ENCODE results near the gene MB. TPM values are rescaled to one million over a fixed set of nuclear protein-coding genes. Genes with fewer than 3 reads are reported as not detected.
A peak's percentile ranks its signal among the peaks of the same experiment; 100 is the strongest.

Gene MB
- total and polyA plus RNA-seq, 2 experiments from 2014 or later, result not detected

DNA sequence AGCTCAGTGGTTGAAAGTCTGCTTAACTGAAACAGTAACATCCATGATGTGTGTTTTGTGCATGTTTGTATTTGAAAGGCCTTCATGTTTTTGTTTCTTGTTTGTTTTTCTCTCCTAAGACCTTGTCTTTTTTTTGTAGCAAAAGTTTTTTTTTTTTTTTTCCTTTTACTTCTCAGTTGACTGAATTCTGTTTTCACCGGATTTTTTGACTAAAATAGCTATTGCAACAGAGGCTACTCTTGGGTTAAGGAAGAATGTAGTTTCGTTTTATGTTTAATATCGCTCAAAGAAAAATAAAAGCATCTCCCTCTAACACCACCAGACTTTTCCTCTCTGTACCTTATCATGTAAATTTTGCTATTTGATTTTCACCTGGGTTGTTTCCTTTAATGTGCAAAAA, 46.2 kb upstream of the MB start:
- peak overlapping the region; percentile 51 for H3K4me3 Mint-ChIP-seq

More for the DNA sequence above, 46.2 kb upstream of the MB start:
- Mint-ChIP-seq H3K4me1 (peaks cover 26% of the 10 kb centered on the region), H3K9me3 (peaks cover 54% of the 10 kb centered on the region), H3K27ac (peak overlapping the region; percentile 65; the same call in 1 of the 2 replicates), H3K27me3 (ENCODE audit: insufficient read depth, low read depth, poor library complexity) (peaks cover 3% of the 10 kb centered on the region), H3K36me3 (ENCODE audit: low read depth) (peaks cover 39% of the 10 kb centered on the region)
- H3K4me2 ChIP-seq, result peak overlapping the region; percentile 61
- H3F3A ChIP-seq (replicated peaks; ENCODE audit: low read depth), result no peaks in the 10 kb centered on the region
- H3K36me3 ChIP-seq (ENCODE audit: insufficient read depth), result peaks cover 22% of the 10 kb centered on the region; the same call in 1 of the 2 replicates
- peak overlapping the region; percentile 34 for H3K4me3 ChIP-seq
- H4K20me1 ChIP-seq (replicated peaks; ENCODE audit: insufficient read depth), result no peaks in the 10 kb centered on the region
- H3K79me2 ChIP-seq (replicated peaks; ENCODE audit: insufficient read depth), result no peaks in the 10 kb centered on the region
- 0 out of 2 replicates have a peak, but pooled peaks cover 2% of the 10 kb centered on the region for H3K9me2 ChIP-seq (ENCODE audit: insufficient read depth)
- ATAC-seq, result no peak
- peaks cover 40% of the 10 kb centered on the region for H3K4me1 ChIP-seq (ENCODE audit: insufficient read depth)
- peak overlapping the region; percentile 60 for H3K27ac ChIP-seq (ENCODE audit: low read depth)
- H3K27me3 ChIP-seq (ENCODE audit: insufficient read depth), result no peaks in the 10 kb centered on the region
- TF ChIP-seq ZNF114 (CRISPR knock-in tag; IDR thresholded peaks at IDR 0.05) (no peak), EZH2phosphoT487 (IDR thresholded peaks at IDR 0.05; ENCODE audit: unreplicated experiment) (no peak), CTCF (conservative IDR thresholded peaks at IDR 0.05; ENCODE audit: low read depth in 2 of 2) (no peak), ZNF331 (CRISPR knock-in tag; IDR thresholded peaks at IDR 0.05; ENCODE audit: low read depth) (no peak), POLR2AphosphoS5 (IDR thresholded peaks at IDR 0.05; ENCODE audit: low read depth) (no peak), JUNB (IDR thresholded peaks at IDR 0.05; ENCODE audit: unreplicated experiment) (no peak), CREB1 (CRISPR knock-in tag; IDR thresholded peaks at IDR 0.05; ENCODE audit: low read depth) (no peak), EZH2 (IDR thresholded peaks at IDR 0.05; ENCODE audit: low read depth, unreplicated experiment) (no peak), STAT1 (IDR thresholded peaks at IDR 0.05; ENCODE audit: unreplicated experiment) (no peak), NANOG (IDR thresholded peaks at IDR 0.05; ENCODE audit: borderline replicate concordance) (no peak)
- TF ChIP-seq, protein P1, sequence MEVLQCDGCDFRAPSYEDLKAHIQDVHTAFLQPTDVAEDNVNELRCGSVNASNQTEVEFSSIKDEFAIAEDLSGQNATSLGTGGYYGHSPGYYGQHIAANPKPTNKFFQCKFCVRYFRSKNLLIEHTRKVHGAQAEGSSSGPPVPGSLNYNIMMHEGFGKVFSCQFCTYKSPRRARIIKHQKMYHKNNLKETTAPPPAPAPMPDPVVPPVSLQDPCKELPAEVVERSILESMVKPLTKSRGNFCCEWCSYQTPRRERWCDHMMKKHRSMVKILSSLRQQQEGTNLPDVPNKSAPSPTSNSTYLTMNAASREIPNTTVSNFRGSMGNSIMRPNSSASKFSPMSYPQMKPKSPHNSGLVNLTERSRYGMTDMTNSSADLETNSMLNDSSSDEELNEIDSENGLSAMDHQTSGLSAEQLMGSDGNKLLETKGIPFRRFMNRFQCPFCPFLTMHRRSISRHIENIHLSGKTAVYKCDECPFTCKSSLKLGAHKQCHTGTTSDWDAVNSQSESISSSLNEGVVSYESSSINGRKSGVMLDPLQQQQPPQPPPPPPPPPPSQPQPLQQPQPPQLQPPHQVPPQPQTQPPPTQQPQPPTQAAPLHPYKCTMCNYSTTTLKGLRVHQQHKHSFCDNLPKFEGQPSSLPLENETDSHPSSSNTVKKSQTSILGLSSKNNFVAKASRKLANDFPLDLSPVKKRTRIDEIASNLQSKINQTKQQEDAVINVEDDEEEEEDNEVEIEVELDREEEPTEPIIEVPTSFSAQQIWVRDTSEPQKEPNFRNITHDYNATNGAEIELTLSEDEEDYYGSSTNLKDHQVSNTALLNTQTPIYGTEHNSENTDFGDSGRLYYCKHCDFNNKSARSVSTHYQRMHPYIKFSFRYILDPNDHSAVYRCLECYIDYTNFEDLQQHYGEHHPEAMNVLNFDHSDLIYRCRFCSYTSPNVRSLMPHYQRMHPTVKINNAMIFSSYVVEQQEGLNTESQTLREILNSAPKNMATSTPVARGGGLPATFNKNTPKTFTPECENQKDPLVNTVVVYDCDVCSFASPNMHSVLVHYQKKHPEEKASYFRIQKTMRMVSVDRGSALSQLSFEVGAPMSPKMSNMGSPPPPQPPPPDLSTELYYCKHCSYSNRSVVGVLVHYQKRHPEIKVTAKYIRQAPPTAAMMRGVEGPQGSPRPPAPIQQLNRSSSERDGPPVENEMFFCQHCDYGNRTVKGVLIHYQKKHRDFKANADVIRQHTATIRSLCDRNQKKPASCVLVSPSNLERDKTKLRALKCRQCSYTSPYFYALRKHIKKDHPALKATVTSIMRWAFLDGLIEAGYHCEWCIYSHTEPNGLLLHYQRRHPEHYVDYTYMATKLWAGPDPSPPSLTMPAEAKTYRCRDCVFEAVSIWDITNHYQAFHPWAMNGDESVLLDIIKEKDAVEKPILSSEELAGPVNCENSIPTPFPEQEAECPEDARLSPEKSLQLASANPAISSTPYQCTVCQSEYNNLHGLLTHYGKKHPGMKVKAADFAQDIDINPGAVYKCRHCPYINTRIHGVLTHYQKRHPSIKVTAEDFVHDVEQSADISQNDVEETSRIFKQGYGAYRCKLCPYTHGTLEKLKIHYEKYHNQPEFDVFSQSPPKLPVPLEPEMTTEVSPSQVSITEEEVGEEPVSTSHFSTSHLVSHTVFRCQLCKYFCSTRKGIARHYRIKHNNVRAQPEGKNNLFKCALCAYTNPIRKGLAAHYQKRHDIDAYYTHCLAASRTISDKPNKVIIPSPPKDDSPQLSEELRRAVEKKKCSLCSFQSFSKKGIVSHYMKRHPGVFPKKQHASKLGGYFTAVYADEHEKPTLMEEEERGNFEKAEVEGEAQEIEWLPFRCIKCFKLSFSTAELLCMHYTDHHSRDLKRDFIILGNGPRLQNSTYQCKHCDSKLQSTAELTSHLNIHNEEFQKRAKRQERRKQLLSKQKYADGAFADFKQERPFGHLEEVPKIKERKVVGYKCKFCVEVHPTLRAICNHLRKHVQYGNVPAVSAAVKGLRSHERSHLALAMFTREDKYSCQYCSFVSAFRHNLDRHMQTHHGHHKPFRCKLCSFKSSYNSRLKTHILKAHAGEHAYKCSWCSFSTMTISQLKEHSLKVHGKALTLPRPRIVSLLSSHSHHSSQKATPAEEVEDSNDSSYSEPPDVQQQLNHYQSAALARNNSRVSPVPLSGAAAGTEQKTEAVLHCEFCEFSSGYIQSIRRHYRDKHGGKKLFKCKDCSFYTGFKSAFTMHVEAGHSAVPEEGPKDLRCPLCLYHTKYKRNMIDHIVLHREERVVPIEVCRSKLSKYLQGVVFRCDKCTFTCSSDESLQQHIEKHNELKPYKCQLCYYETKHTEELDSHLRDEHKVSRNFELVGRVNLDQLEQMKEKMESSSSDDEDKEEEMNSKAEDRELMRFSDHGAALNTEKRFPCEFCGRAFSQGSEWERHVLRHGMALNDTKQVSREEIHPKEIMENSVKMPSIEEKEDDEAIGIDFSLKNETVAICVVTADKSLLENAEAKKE (CRISPR knock-in tag; IDR thresholded peaks at IDR 0.05), result no peak
- TF ChIP-seq, protein P2, sequence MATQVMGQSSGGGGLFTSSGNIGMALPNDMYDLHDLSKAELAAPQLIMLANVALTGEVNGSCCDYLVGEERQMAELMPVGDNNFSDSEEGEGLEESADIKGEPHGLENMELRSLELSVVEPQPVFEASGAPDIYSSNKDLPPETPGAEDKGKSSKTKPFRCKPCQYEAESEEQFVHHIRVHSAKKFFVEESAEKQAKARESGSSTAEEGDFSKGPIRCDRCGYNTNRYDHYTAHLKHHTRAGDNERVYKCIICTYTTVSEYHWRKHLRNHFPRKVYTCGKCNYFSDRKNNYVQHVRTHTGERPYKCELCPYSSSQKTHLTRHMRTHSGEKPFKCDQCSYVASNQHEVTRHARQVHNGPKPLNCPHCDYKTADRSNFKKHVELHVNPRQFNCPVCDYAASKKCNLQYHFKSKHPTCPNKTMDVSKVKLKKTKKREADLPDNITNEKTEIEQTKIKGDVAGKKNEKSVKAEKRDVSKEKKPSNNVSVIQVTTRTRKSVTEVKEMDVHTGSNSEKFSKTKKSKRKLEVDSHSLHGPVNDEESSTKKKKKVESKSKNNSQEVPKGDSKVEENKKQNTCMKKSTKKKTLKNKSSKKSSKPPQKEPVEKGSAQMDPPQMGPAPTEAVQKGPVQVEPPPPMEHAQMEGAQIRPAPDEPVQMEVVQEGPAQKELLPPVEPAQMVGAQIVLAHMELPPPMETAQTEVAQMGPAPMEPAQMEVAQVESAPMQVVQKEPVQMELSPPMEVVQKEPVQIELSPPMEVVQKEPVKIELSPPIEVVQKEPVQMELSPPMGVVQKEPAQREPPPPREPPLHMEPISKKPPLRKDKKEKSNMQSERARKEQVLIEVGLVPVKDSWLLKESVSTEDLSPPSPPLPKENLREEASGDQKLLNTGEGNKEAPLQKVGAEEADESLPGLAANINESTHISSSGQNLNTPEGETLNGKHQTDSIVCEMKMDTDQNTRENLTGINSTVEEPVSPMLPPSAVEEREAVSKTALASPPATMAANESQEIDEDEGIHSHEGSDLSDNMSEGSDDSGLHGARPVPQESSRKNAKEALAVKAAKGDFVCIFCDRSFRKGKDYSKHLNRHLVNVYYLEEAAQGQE (IDR thresholded peaks at IDR 0.05; ENCODE audit: unreplicated experiment), result no peak
- TF ChIP-seq, protein P3, sequence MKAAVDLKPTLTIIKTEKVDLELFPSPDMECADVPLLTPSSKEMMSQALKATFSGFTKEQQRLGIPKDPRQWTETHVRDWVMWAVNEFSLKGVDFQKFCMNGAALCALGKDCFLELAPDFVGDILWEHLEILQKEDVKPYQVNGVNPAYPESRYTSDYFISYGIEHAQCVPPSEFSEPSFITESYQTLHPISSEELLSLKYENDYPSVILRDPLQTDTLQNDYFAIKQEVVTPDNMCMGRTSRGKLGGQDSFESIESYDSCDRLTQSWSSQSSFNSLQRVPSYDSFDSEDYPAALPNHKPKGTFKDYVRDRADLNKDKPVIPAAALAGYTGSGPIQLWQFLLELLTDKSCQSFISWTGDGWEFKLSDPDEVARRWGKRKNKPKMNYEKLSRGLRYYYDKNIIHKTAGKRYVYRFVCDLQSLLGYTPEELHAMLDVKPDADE (IDR thresholded peaks at IDR 0.05), result no peak
- DNase-seq (ENCODE audit: low spot score), result no peak
- no peak overlapping the region for H2AFZ ChIP-seq
